HG03159 (cell line): ENCODE measurements around the gene CCPG1.

Experiments
- ATAC-seq: cut with Tn5 transposase; IDR thresholded peaks from one replicate; pipeline ENCODE4 v1.9.1; 2021; ENCODE audit warnings: mild to moderate bottlenecking, moderate library complexity; ENCODE audit not compliant: unreplicated experiment

The CCPG1 gene

GRCh38 chr15:55383687-55384086, 24.5 kb downstream of the CCPG1 start:
- ATAC-seq, result no peak

- ATAC-seq, result no peak
Observed at GRCh38 chr15:55381595-55381994, 26.6 kb downstream of the CCPG1 start.

DNA sequence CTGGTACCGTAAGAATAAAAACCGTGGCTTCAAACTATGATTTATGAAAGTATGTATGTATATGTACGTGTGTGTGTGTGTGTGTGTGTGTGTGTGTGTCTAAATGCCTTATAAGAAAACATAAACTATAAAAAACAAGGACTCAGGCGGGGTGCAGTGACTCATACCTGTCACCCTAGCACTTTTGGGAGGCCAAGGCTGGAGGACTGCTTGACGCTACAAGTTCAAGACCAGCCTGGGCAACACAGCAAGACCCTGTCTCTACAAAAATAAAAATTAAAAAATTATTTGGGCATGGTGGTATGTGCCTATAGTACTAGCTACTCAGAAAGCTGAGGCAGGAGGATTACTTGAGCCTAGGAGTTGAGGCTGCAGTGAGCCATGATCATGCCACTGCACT, 29.1 kb downstream of the CCPG1 start:
- ATAC-seq, result no peak

- ATAC-seq, result no peak
Observed at GRCh38 chr15:55372701-55373440, 35.3 kb downstream of the CCPG1 start.

GRCh38 chr15:55366981-55367380, 41.2 kb downstream of the CCPG1 start:
- no peak for ATAC-seq

GRCh38 chr15:55362641-55363040, 45.5 kb downstream of the CCPG1 start:
- ATAC-seq, result no peak

DNA sequence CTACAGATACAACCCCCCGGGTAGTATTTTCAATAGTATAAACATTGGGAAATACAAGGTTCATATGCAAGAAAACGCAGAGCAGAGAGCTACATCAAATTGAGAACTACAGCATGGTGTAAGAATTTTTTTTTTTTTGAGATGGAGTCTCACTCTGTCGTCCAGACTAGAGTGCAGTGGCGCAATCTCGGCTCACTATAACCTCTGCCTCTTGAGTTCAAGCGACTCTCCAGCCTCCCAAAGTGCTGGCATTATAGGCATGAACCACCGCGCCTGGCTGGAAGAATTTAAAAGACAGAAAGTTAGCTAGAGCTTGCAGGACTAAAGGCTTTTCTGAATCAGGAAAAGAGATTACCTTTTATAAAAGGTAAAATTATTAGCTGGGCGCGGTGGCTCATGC, 47.1 kb downstream of the CCPG1 start:
- ATAC-seq, result no peak

GRCh38 chr15:55360256-55360655, 47.9 kb downstream of the CCPG1 start:
- no peak for ATAC-seq

DNA sequence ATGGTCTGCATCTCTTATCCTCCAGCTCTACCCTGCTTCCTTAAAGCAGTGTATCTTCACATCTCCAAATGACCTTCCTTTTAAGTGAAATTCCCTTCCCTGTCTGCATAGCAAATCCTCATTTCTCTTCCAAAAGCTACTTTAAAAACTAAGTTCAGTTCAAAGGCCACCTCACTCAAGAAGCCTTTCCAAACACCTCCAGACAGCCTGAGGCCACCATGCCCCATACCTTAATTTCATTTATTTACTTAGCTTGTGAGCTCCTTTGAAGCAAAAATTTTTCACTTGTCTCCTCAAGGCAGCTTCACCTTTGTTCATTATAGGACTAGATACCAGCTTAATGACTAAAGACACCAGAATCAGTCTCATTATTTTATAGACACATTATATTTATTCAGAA, 49.7 kb downstream of the CCPG1 start:
- ATAC-seq, result no peak

DNA sequence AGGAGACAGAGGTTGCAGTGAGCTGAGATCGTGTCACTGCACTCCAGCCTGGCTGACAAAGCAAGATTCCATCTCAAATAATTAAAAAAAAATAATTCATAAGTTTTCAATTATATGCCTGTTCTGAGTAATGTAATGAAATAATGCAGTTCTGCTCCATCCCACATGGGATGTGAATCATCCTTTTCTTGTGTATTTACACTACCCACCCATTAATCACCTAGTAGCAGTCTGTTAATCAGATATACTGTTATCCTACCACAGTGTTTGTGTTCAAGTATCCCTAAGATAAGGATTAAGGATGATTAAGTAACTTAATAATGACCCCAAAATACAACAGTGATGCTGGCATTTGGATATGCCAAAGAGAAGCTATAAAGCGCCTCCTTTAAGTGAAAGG, 50.4 kb downstream of the CCPG1 start:
- no peak for ATAC-seq

- ATAC-seq, result no peak
Observed at GRCh38 chr15:55356985-55357585, 51.1 kb downstream of the CCPG1 start.

DNA sequence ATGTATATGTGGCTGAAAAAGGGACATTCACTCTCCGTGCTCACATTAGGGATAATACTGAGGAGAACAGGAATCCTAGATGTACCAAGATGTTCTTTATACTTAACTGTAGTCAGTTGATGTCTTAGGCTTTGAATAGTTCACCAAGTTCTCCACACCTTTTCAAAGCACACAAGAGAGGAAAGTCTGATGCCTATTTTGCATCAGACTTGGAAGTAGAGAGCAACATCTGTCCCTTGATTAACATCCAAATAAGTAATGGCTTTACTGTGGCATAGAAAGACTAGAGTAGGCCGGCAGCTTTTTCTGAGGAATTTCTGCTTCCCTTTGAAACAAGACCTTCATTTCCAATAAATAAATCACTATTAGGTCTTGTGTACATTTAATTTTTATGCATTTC, 55.1 kb downstream of the CCPG1 start:
- no peak for ATAC-seq

DNA sequence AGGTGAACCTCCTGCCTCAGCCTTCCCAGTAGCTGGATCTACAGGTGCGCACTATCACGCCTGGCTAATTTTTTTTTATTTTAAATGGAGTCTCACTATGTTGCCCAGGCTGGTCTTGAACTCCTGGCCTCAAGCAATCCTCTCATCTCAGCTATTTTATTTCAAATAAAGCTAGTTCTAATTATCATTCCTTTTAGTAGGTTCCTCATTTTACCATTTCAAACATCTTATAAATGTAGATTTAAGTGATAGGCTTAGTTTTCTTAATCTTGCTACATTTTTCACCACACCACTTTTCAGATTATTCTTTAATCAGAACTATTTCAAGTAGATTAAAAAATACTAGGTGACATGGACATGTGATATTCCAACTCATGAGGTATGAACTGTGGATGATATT, 58.9 kb downstream of the CCPG1 start:
- no peak for ATAC-seq

- ATAC-seq, result no peak
Observed at GRCh38 chr15:55348281-55348778, 59.8 kb downstream of the CCPG1 start.

DNA sequence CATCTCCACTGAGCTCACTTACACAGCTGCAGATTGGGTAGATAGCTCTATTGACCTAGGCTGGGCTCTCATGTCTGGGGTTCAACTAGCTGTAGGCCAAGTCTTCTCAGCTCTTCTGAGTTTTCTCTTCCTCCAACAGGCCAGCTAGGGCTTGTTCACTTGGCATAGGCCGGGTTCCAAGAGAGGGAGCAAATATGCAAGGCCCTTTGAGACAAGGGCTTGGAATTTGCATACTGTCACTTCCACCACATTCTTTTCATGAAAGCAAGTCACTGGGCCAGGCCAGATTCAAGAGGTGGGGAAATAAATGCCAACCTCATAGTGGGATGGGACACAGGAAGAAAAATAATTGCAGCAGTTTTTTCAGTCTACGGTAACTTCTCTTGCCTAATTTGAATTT, 64.0 kb downstream of the CCPG1 start:
- no peak for ATAC-seq

GRCh38 chr15:55343168-55343567, 65.0 kb downstream of the CCPG1 start:
- no peak for ATAC-seq

- no peak for ATAC-seq
Observed at GRCh38 chr15:55337160-55337559, 71.0 kb downstream of the CCPG1 start.

DNA sequence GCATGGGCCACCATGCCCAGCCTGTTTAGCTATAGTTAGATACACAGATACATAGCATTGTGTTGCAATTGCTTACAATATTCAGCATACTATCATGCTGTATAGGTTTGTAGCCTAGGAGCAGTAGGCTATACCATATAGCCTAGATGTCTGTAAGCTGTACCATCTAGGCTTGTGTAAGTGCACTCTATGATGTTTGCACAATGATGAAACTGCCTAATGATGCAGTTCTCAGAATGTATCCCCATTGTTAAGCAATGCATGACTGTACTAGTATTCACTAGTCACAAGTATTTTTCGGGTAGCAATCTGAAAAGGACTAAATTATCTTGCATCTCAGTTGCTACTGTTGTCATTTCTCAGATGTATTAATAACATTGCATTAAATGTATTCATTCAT, 73.2 kb downstream of the CCPG1 start:
- no peak for ATAC-seq

DNA sequence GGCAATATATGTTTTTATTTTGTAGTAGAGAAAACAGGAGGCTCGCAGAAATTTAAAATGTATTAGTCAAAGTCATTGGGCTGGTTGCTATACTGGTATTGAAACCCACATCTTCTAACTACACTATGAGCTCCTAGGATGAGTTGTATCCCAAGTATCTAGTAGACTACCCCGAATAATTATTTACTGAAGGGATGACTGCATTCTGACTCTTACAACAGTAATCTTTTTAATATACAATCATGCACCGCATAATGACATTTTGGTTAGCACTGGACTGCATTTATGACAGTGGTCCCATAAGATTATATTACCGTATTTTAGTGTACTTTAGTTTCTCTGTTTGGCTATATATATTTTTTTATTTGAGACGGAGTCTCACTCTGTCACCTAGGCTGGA, 73.8 kb downstream of the CCPG1 start:
- ATAC-seq, result no peak

- ATAC-seq, result no peak
Observed at GRCh38 chr15:55327387-55327786, 80.8 kb downstream of the CCPG1 start.

GRCh38 chr15:55322467-55322866, 85.7 kb downstream of the CCPG1 start:
- no peak for ATAC-seq

DNA sequence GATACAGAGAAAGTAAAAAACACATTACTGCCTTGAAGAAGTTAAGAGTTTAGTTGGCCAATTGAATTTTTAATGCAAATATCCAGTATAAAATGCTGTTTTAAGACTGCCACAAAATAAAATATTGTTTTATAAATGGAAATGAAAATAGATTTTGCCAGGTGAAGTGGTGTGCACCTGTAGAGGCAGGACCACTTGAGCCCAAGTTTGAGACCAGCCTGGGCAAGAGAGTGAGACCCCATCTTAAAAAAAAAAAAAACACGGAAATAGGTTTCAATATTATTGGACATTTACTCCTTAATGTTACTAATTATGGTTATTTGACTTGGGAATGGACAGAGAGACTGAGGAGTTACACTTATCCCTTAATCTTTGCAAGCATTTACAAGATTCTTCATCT, 87.2 kb downstream of the CCPG1 start:
- ATAC-seq, result no peak

GRCh38 chr15:55320238-55320550, 88.0 kb downstream of the CCPG1 start:
- no peak for ATAC-seq
